ENCODE results near the gene ACAP2. TPM values are rescaled to one million over a fixed set of nuclear protein-coding genes. Genes with fewer than 3 reads are reported as not detected.

Gene ACAP2
- total RNA-seq, 3 donors from 2014 or later (not counting 1 experiment from before 2014, with no cell fraction given): 103 to 132 (median 128) TPM

DNA sequence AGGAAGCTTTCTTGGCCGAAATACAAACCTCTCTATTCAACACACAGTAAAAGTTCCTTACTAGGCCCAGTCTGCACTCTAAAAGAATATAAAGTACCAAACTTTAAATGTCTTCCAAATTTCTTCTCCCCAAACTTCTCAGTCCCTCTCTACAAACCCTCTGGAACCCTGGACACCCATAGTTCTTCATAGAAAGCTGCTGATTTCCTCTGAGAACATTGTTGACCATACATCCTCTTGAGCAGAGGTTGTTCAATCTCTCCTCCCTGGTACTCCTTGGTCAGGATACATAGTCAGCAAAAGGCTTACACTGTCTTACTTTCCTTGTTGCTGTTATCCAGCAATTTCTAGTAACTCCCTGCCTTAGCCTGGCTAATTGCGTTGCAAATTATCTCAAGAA is 3.1 kb upstream of the ACAP2 start:
- Mint-ChIP-seq H3K36me3 (no peaks in the 10 kb centered on the region), H3K27ac (no peak overlapping the region), H3K9me3 (no peaks in the 10 kb centered on the region), H3K4me1 (peaks cover 25 to 29% of the 10 kb centered on the region in 2 donors), H3K4me3 (no peak overlapping the region), H3K27me3 (ENCODE audit: low read depth in 2 of 2) (no peaks in the 10 kb centered on the region)
- no peak overlapping the region for H3K27ac ChIP-seq (ENCODE audit: low read length)
- TF ChIP-seq, protein P1, sequence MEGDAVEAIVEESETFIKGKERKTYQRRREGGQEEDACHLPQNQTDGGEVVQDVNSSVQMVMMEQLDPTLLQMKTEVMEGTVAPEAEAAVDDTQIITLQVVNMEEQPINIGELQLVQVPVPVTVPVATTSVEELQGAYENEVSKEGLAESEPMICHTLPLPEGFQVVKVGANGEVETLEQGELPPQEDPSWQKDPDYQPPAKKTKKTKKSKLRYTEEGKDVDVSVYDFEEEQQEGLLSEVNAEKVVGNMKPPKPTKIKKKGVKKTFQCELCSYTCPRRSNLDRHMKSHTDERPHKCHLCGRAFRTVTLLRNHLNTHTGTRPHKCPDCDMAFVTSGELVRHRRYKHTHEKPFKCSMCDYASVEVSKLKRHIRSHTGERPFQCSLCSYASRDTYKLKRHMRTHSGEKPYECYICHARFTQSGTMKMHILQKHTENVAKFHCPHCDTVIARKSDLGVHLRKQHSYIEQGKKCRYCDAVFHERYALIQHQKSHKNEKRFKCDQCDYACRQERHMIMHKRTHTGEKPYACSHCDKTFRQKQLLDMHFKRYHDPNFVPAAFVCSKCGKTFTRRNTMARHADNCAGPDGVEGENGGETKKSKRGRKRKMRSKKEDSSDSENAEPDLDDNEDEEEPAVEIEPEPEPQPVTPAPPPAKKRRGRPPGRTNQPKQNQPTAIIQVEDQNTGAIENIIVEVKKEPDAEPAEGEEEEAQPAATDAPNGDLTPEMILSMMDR (IDR thresholded peaks at IDR 0.05): no peak
- intact Hi-C loops (cut with micrococcal nuclease): no loop called here
- peaks cover 10% of the 10 kb centered on the region for H3K4me1 ChIP-seq (ENCODE audit: control insufficient read depth, insufficient read depth, low read length)
- 94% methylated on average over 2 of the region's 2 CpGs for WGBS (ENCODE audit: insufficient coverage)
- no peak for DNase-seq
- H3K4me3 ChIP-seq (ENCODE audit: low read length): no peak overlapping the region
- H3K36me3 ChIP-seq (ENCODE audit: control insufficient read depth, insufficient read depth, low read length): no peaks in the 10 kb centered on the region
- H3K9me3 ChIP-seq (ENCODE audit: control insufficient read depth, insufficient read depth, low read length): no peaks in the 10 kb centered on the region
- ATAC-seq: no peak
- H3K27me3 ChIP-seq (ENCODE audit: control insufficient read depth, insufficient read depth, low read length): no peaks in the 10 kb centered on the region

DNA sequence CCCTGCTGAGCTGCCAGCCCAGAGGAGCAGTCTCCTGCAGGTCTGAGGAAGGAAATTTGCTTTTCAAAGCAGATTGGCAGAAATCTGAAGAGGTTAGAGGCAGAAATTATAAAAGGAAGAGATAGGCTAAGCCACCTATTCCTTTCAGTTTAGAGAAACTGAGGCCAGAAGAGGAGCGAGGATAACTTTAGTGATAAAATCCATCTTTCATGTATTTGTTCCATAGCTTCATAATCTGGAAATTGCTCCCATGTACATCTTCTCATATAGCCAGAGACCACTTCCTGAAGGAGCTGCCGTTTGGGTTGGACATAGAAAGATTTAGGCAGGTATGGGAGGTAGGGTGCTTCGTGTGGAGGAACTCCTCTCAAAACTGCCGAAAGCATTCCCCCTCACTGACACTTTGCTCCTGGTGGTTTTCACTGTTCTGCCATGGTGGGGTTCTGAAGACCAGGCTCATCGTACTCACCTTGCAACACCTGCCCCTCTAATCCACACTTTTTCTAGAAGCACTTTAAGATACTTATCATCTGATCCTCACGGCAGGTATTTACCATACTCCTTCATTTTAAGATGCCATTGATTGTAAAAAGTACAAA is 670 bp upstream of the ACAP2 start:
- Mint-ChIP-seq H3K36me3 (no peaks in the 10 kb centered on the region), H3K4me3 (peak overlapping the region; percentile 97), H3K9me3 (no peaks in the 10 kb centered on the region), H3K27me3 (ENCODE audit: low read depth in 2 of 2) (no peaks in the 10 kb centered on the region), H3K27ac (peak overlapping the region; percentile 92 to 97), H3K4me1 (peaks cover 37 to 41% of the 10 kb centered on the region in 2 donors)
- DNase-seq: no peak
- TF ChIP-seq, protein P1 (IDR thresholded peaks at IDR 0.05): no peak
- H3K27me3 ChIP-seq (ENCODE audit: control insufficient read depth, insufficient read depth, low read length): no peaks in the 10 kb centered on the region
- no peaks in the 10 kb centered on the region for H3K36me3 ChIP-seq (ENCODE audit: control insufficient read depth, insufficient read depth, low read length)
- peak overlapping the region; percentile 53 for H3K27ac ChIP-seq (ENCODE audit: low read length)
- no peaks in the 10 kb centered on the region for H3K9me3 ChIP-seq (ENCODE audit: control insufficient read depth, insufficient read depth, low read length)
- intact Hi-C loops (cut with micrococcal nuclease): loop anchor here (1.0 to 5.0 kb wide), 3 partner anchors 46 to 756 kb away; partner anchors contain the start of gene FAM43A
- peaks cover 17% of the 10 kb centered on the region for H3K4me1 ChIP-seq (ENCODE audit: control insufficient read depth, insufficient read depth, low read length)
- 11% methylated on average over 3 of the region's 6 CpGs for WGBS (ENCODE audit: insufficient coverage)
- ATAC-seq: no peak
- peak overlapping the region; percentile 44 for H3K4me3 ChIP-seq (ENCODE audit: low read length)

DNA sequence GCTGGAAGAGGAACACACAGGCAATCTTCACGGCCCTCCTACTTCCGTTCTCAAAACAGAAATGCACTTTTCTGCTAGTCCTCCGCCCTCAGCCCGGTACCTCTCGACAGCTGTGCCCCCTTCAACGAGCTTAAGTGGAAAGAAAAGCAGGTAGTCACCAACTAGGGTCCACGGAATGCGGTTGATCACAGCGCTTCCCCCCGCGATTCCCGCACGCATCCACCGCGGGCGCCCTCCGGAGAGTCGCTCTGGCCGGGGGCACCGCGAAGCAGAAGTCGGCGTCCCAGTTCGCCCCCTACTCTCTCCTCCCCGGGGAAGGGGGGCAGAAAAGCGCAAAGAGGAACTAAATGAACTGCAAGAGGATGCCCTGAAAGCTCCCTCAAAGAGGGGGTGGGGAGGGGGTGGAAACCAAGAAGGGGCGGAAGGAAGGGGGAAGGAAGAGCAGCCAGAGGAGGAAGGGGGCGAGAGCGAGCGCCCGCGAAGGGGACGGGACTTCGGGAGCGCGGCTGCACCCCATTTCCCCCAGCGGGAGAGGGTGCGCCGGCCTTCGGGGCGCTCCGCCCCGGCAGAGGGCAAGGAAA is 738 bp downstream of the ACAP2 start:
- Mint-ChIP-seq H3K36me3 (no peaks in the 10 kb centered on the region), H3K4me1 (peaks cover 37 to 44% of the 10 kb centered on the region in 2 donors), H3K27ac (peak overlapping the region; percentile 92 to 97), H3K27me3 (ENCODE audit: low read depth in 2 of 2) (no peaks in the 10 kb centered on the region), H3K4me3 (peak overlapping the region; percentile 97), H3K9me3 (no peaks in the 10 kb centered on the region)
- ATAC-seq (peak in 2 of 3 donors; percentile 2 to 25), DNase-seq (peak; percentile 43 to 72)
- Histone ChIP-seq H3K4me1 (ENCODE audit: control insufficient read depth, insufficient read depth, low read length) (peaks cover 17% of the 10 kb centered on the region), H3K36me3 (ENCODE audit: control insufficient read depth, insufficient read depth, low read length) (no peaks in the 10 kb centered on the region), H3K27me3 (ENCODE audit: control insufficient read depth, insufficient read depth, low read length) (no peaks in the 10 kb centered on the region), H3K27ac (ENCODE audit: low read length) (peak overlapping the region; percentile 89), H3K4me3 (ENCODE audit: low read length) (peak overlapping the region; percentile 92), H3K9me3 (ENCODE audit: control insufficient read depth, insufficient read depth, low read length) (no peaks in the 10 kb centered on the region)
- intact Hi-C loops (cut with micrococcal nuclease): loop anchor here (1.0 to 5.0 kb wide), 3 partner anchors 45 to 755 kb away; partner anchors contain the start of genes FAM43A and XXYLT1
- WGBS (ENCODE audit: insufficient coverage): 0% methylated on average over 41 of the region's 43 CpGs
- TF ChIP-seq, protein P1 (IDR thresholded peaks at IDR 0.05): no peak
